CD4-positive, alpha-beta memory T cell (primary cell): ENCODE data around the gene EPHA6. TPM values are rescaled to one million over a fixed set of nuclear protein-coding genes. Genes with fewer than 3 reads are reported as not detected.
"Not testable (repeated sequence)": the region's sequence is repeated elsewhere in the genome, so short reads cannot be mapped to it uniquely, and the experiment has no call there.

Experiments
- CTCF ChIA-PET: fragments of 350-600 bp; sonication (Branson Sonifier 250); formaldehyde crosslinking; loops from one replicate; lab custom pipeline; 2021; ENCODE audit warnings: inconsistent platforms; ENCODE audit not compliant: partially characterized antibody; lab: Charles Lee
- POLR2A ChIA-PET: fragments of 350-600 bp; sonication (Branson Sonifier 250); formaldehyde crosslinking; loops from one replicate; lab custom pipeline; 2021; ENCODE audit not compliant: partially characterized antibody; lab: Charles Lee
- DNase-seq, 5 donors: peaks; one replicate each; pipeline versions ENCODE4 v3.0.0 to v3.0.0-alpha.2; 2020 to 2022; ENCODE audit warnings: mixed read lengths in 1 of 5
- H3K27ac ChIP-seq: one replicate; pipeline ENCODE4 v1.7.0; 2013; ENCODE audit warnings: low read depth, low read length
- H3K27me3 ChIP-seq: 2 replicates; pipeline ENCODE4 v1.7.0; 2013; ENCODE audit warnings: mild to moderate bottlenecking, low read length, moderate library complexity; ENCODE audit not compliant: insufficient read depth
- H3K36me3 ChIP-seq: 2 replicates; pipeline ENCODE4 v1.7.0; 2013; ENCODE audit warnings: mild to moderate bottlenecking, low read length, moderate library complexity; ENCODE audit not compliant: insufficient read depth
- H3K4me1 ChIP-seq: 2 replicates; pipeline ENCODE4 v1.7.0; 2013; ENCODE audit warnings: mild to moderate bottlenecking, low read length, moderate library complexity; ENCODE audit not compliant: insufficient read depth
- H3K4me3 ChIP-seq, 2 donors: one replicate each; pipeline ENCODE4 v1.7.0; 2013; ENCODE audit warnings: low read length in 2 of 2, mild to moderate bottlenecking in 1 of 2
- H3K9me3 ChIP-seq, 2 donors: one replicate each; pipeline ENCODE4 v1.7.0; 2013; ENCODE audit warnings: low read length in 2 of 2, control low read depth in 1 of 2; ENCODE audit not compliant: control insufficient read depth in 1 of 2
- H3K27ac Mint-ChIP-seq, 7 donors: one replicate each; pipeline ENCODE4 v1.8.0; 2020 to 2021; ENCODE audit warnings: mixed read lengths in 7 of 7, mild to moderate bottlenecking in 6 of 7, inconsistent platforms in 3 of 7, moderate library complexity in 3 of 7
- H3K27me3 Mint-ChIP-seq, 2 donors: one replicate each; pipeline ENCODE4 v1.8.0; 2020 to 2021; ENCODE audit warnings: mixed read lengths in 2 of 2
- H3K36me3 Mint-ChIP-seq, 2 donors: one replicate each; pipeline ENCODE4 v1.8.0; 2020 to 2021; ENCODE audit warnings: mixed read lengths in 2 of 2, inconsistent platforms in 1 of 2, mild to moderate bottlenecking in 1 of 2
- H3K4me1 Mint-ChIP-seq, 4 donors: one replicate each; pipeline ENCODE4 v1.8.0; 2020 to 2021; ENCODE audit warnings: mixed read lengths in 4 of 4, mild to moderate bottlenecking in 1 of 4
- H3K4me3 Mint-ChIP-seq, 8 donors: one replicate each; pipeline ENCODE4 v1.8.0; 2020 to 2021; ENCODE audit warnings: mixed read lengths in 8 of 8, mild to moderate bottlenecking in 7 of 8, moderate library complexity in 6 of 8, inconsistent platforms in 3 of 8
- H3K9me3 Mint-ChIP-seq, 8 donors: one replicate each; pipeline ENCODE4 v1.8.0; 2020 to 2021; ENCODE audit warnings: mixed read lengths in 8 of 8, mild to moderate bottlenecking in 5 of 8, inconsistent platforms in 3 of 8, moderate library complexity in 1 of 8
- intact Hi-C: fragments of 100-400 bp; cut with micrococcal nuclease; formaldehyde crosslinking; loops from one replicate; pipeline ENCODE4 v1.15.1; 2023
- polyA plus RNA-seq, 2 donors: library from polyadenylated mRNA; unstranded; fragments of 300-500 nt; fragmentation: Illumina TruSeq; gene quantifications; one replicate each; pipeline ENCODE4 v1.2.3, GENCODE V29; 2021
- total RNA-seq, 2 experiments: library from RNA; stranded (reverse); gene quantifications; one replicate each; pipeline ENCODE4 v1.2.3, GENCODE V29; 2021

The EPHA6 gene
- total and polyA plus RNA-seq, 4 experiments from 2014 or later = not detected

GRCh38 chr3:97025612-97026011, 211.2 kb downstream of the EPHA6 start:
- H3K36me3 Mint-ChIP-seq, H3K27me3 Mint-ChIP-seq, H3K4me1 ChIP-seq, H3K27ac Mint-ChIP-seq, DNase-seq, H3K27me3 ChIP-seq, CTCF ChIA-PET, H3K36me3 ChIP-seq, POLR2A ChIA-PET, H3K27ac ChIP-seq, H3K9me3 ChIP-seq, H3K9me3 Mint-ChIP-seq, H3K4me3 Mint-ChIP-seq, H3K4me3 ChIP-seq, H3K4me1 Mint-ChIP-seq, intact Hi-C loops: not testable (repeated sequence)

GRCh38 chr3:97029972-97030371, 215.6 kb downstream of the EPHA6 start:
- Mint-ChIP-seq H3K27ac (no peak overlapping the region), H3K27me3 (no peaks in the 10 kb centered on the region), H3K9me3 (peaks cover 0 to 7% (median 3%) of the 10 kb centered on the region in 8 donors), H3K36me3 (no peaks in the 10 kb centered on the region), H3K4me1 (no peaks in the 10 kb centered on the region), H3K4me3 (no peak overlapping the region)
- no peak overlapping the region for H3K4me3 ChIP-seq
- no peaks in the 10 kb centered on the region for H3K27me3 ChIP-seq
- ChIA-PET CTCF (no interaction called here), POLR2A (no interaction called here)
- DNase-seq = no peak
- H3K27ac ChIP-seq = no peak overlapping the region
- H3K4me1 ChIP-seq = no peaks in the 10 kb centered on the region
- no peaks in the 10 kb centered on the region for H3K9me3 ChIP-seq
- intact Hi-C loops = no loop called here
- H3K36me3 ChIP-seq = no peaks in the 10 kb centered on the region

- Histone ChIP-seq H3K36me3 (no peaks in the 10 kb centered on the region), H3K4me1 (no peaks in the 10 kb centered on the region), H3K9me3 (no peaks in the 10 kb centered on the region), H3K4me3 (no peak overlapping the region), H3K27me3 (no peaks in the 10 kb centered on the region), H3K27ac (no peak overlapping the region)
- ChIA-PET CTCF (no interaction called here), POLR2A (no interaction called here)
- H3K9me3 Mint-ChIP-seq = peaks cover 0 to 6% (median 0%) of the 10 kb centered on the region in 8 donors
- intact Hi-C loops = no loop called here
- H3K27ac Mint-ChIP-seq = no peak overlapping the region
- DNase-seq = no peak
- H3K27me3 Mint-ChIP-seq = no peaks in the 10 kb centered on the region
- no peak overlapping the region for H3K4me3 Mint-ChIP-seq
- no peaks in the 10 kb centered on the region for H3K4me1 Mint-ChIP-seq
- H3K36me3 Mint-ChIP-seq = no peaks in the 10 kb centered on the region
Measured at GRCh38 chr3:97037294-97037943, 223.0 kb downstream of the EPHA6 start.

- ChIA-PET POLR2A (no interaction called here), CTCF (no interaction called here)
- no peak overlapping the region for H3K4me3 Mint-ChIP-seq
- Histone ChIP-seq H3K27ac (no peak overlapping the region), H3K4me1 (no peaks in the 10 kb centered on the region), H3K9me3 (no peaks in the 10 kb centered on the region), H3K36me3 (no peaks in the 10 kb centered on the region), H3K4me3 (no peak overlapping the region), H3K27me3 (no peaks in the 10 kb centered on the region)
- peaks cover 0 to 2% (median 0%) of the 10 kb centered on the region in 8 donors for H3K9me3 Mint-ChIP-seq
- no peaks in the 10 kb centered on the region for H3K36me3 Mint-ChIP-seq
- DNase-seq = no peak
- no peaks in the 10 kb centered on the region for H3K4me1 Mint-ChIP-seq
- H3K27me3 Mint-ChIP-seq = no peaks in the 10 kb centered on the region
- intact Hi-C loops = no loop called here
- no peak overlapping the region for H3K27ac Mint-ChIP-seq
Measured at GRCh38 chr3:97043411-97043810, 229.0 kb downstream of the EPHA6 start.

- peaks cover 0 to 3% of the 10 kb centered on the region in 2 donors for H3K9me3 ChIP-seq
- intact Hi-C loops = no loop called here
- H3K36me3 ChIP-seq = no peaks in the 10 kb centered on the region
- H3K27me3 ChIP-seq = no peaks in the 10 kb centered on the region
- H3K4me1 ChIP-seq = no peaks in the 10 kb centered on the region
- Mint-ChIP-seq H3K36me3 (no peaks in the 10 kb centered on the region), H3K4me3 (no peak overlapping the region), H3K27ac (no peak overlapping the region), H3K27me3 (no peaks in the 10 kb centered on the region), H3K4me1 (no peaks in the 10 kb centered on the region), H3K9me3 (peaks cover 0 to 12% (median 6%) of the 10 kb centered on the region in 8 donors)
- ChIA-PET CTCF (no interaction called here), POLR2A (no interaction called here)
- no peak for DNase-seq
- H3K27ac ChIP-seq = no peak overlapping the region
- H3K4me3 ChIP-seq = no peak overlapping the region
Measured at GRCh38 chr3:97057365-97057764, 243.0 kb downstream of the EPHA6 start.

GRCh38 chr3:97059168-97059567, 244.8 kb downstream of the EPHA6 start:
- no peak overlapping the region for H3K27ac Mint-ChIP-seq
- Histone ChIP-seq H3K36me3 (no peaks in the 10 kb centered on the region), H3K9me3 (peaks cover 0 to 3% of the 10 kb centered on the region in 2 donors), H3K4me1 (no peaks in the 10 kb centered on the region), H3K27ac (no peak overlapping the region), H3K27me3 (no peaks in the 10 kb centered on the region), H3K4me3 (no peak overlapping the region)
- H3K36me3 Mint-ChIP-seq = no peaks in the 10 kb centered on the region
- DNase-seq = no peak
- no peaks in the 10 kb centered on the region for H3K4me1 Mint-ChIP-seq
- ChIA-PET POLR2A (no interaction called here), CTCF (no interaction called here)
- H3K4me3 Mint-ChIP-seq = no peak overlapping the region
- intact Hi-C loops = no loop called here
- H3K9me3 Mint-ChIP-seq = peaks cover 0 to 15% (median 7%) of the 10 kb centered on the region in 8 donors
- H3K27me3 Mint-ChIP-seq = no peaks in the 10 kb centered on the region

- no peak overlapping the region for H3K27ac Mint-ChIP-seq
- CTCF ChIA-PET = no interaction called here
- POLR2A ChIA-PET = no interaction called here
Measured at GRCh38 chr3:97066531-97066930, 252.1 kb downstream of the EPHA6 start.

More at GRCh38 chr3:97066531-97066930, 252.1 kb downstream of the EPHA6 start:
- no peaks in the 10 kb centered on the region for H3K4me1 Mint-ChIP-seq
- no peaks in the 10 kb centered on the region for H3K36me3 Mint-ChIP-seq
- peaks cover 0 to 19% (median 5%) of the 10 kb centered on the region in 8 donors for H3K9me3 Mint-ChIP-seq
- no peaks in the 10 kb centered on the region for H3K9me3 ChIP-seq
- intact Hi-C loops = no loop called here
- H3K36me3 ChIP-seq = no peaks in the 10 kb centered on the region
- H3K27me3 ChIP-seq = no peaks in the 10 kb centered on the region
- no peak for DNase-seq
- no peak overlapping the region for H3K4me3 ChIP-seq
- no peaks in the 10 kb centered on the region for H3K27me3 Mint-ChIP-seq
- H3K4me1 ChIP-seq = no peaks in the 10 kb centered on the region
- H3K4me3 Mint-ChIP-seq = no peak overlapping the region
- no peak overlapping the region for H3K27ac ChIP-seq
